ENCODE measurements around the gene DISP1. TPM values are rescaled to one million over a fixed set of nuclear protein-coding genes. Genes with fewer than 3 reads are reported as not detected.

Gene DISP1
- total RNA-seq, 1 donor from 2014 or later = 27.2 TPM

- no peaks in the 10 kb centered on the region for H3K9me3 Mint-ChIP-seq (ENCODE audit: unreplicated experiment)
- no peak overlapping the region for H3K4me3 Mint-ChIP-seq (ENCODE audit: unreplicated experiment)
- H3K27me3 Mint-ChIP-seq (ENCODE audit: unreplicated experiment) = peaks cover 1% of the 10 kb centered on the region
- H3K27ac Mint-ChIP-seq (ENCODE audit: unreplicated experiment) = no peak overlapping the region
- no peaks in the 10 kb centered on the region for H3K36me3 Mint-ChIP-seq (ENCODE audit: low read depth, unreplicated experiment)
- H3K4me1 Mint-ChIP-seq (ENCODE audit: unreplicated experiment) = peaks cover under 1% of the 10 kb centered on the region
- no peak for TF ChIP-seq CTCF (IDR thresholded peaks at IDR 0.05; ENCODE audit: unreplicated experiment)
- no peak for DNase-seq (ENCODE audit: low spot score)
These were observed 5.4 kb downstream of the DISP1 start for GRCh38 chr1:222820171-222820712.

DNA sequence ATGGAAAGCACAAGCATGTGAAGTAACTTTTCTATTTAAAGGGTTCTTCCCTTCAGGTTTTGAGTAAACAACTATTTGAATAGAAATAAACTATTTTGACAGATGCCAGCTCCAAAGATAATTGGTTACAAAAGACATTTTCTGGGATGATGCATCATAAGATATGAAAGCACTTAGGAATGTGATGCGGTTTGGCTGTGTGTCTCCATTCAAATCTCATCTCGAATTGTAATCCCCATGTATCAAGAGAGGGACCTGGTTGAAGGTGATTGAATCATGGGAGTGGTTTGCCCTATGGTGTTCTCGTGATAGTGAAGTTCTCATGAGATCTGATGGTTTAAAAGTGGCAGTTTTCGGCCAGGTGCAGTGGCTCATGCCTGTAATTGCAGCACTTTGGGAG is 6.4 kb downstream of the DISP1 start:
- DNase-seq (ENCODE audit: low spot score) = no peak
- no peak overlapping the region for H3K27ac Mint-ChIP-seq (ENCODE audit: unreplicated experiment)
- no peak overlapping the region for H3K4me3 Mint-ChIP-seq (ENCODE audit: unreplicated experiment)
- no peaks in the 10 kb centered on the region for H3K9me3 Mint-ChIP-seq (ENCODE audit: unreplicated experiment)
- H3K27me3 Mint-ChIP-seq (ENCODE audit: unreplicated experiment) = peaks cover 1% of the 10 kb centered on the region
- TF ChIP-seq CTCF (IDR thresholded peaks at IDR 0.05; ENCODE audit: unreplicated experiment) = no peak
- H3K4me1 Mint-ChIP-seq (ENCODE audit: unreplicated experiment) = no peaks in the 10 kb centered on the region
- H3K36me3 Mint-ChIP-seq (ENCODE audit: low read depth, unreplicated experiment) = no peaks in the 10 kb centered on the region

- H3K27me3 Mint-ChIP-seq (ENCODE audit: unreplicated experiment) = peaks cover 1% of the 10 kb centered on the region
- H3K27ac Mint-ChIP-seq (ENCODE audit: unreplicated experiment) = no peak overlapping the region
- DNase-seq (ENCODE audit: low spot score) = no peak
- no peak overlapping the region for H3K4me3 Mint-ChIP-seq (ENCODE audit: unreplicated experiment)
- H3K4me1 Mint-ChIP-seq (ENCODE audit: unreplicated experiment) = no peaks in the 10 kb centered on the region
- H3K9me3 Mint-ChIP-seq (ENCODE audit: unreplicated experiment) = no peaks in the 10 kb centered on the region
- no peak for TF ChIP-seq CTCF (IDR thresholded peaks at IDR 0.05; ENCODE audit: unreplicated experiment)
- H3K36me3 Mint-ChIP-seq (ENCODE audit: low read depth, unreplicated experiment) = no peaks in the 10 kb centered on the region
These were observed 8.9 kb downstream of the DISP1 start for GRCh38 chr1:222823695-222824094.

DNA sequence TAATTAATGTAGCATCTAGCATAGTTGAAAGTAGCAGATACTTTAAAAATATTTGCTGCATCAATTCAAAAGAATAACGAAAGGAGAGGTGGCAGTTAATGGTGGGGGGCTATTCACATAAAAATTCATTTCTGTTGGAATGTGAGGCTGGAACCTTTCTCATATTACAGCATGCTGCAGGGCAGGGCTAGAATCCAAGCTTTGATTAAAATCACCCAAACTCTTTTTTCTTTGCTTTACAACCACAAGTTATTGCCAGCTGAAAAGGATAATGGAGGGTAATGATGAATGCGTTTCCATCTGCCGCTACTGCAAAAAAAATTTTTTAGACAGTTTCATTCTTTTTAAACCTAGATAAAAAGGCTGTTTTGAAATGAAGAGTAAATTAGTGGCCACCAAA is 9.8 kb downstream of the DISP1 start:
- Mint-ChIP-seq H3K4me1 (ENCODE audit: unreplicated experiment) (no peaks in the 10 kb centered on the region), H3K36me3 (ENCODE audit: low read depth, unreplicated experiment) (no peaks in the 10 kb centered on the region), H3K9me3 (ENCODE audit: unreplicated experiment) (no peaks in the 10 kb centered on the region), H3K27me3 (ENCODE audit: unreplicated experiment) (peaks cover 1% of the 10 kb centered on the region), H3K4me3 (ENCODE audit: unreplicated experiment) (no peak overlapping the region), H3K27ac (ENCODE audit: unreplicated experiment) (no peak overlapping the region)
- no peak for DNase-seq (ENCODE audit: low spot score)
- no peak for TF ChIP-seq CTCF (IDR thresholded peaks at IDR 0.05; ENCODE audit: unreplicated experiment)

DNA sequence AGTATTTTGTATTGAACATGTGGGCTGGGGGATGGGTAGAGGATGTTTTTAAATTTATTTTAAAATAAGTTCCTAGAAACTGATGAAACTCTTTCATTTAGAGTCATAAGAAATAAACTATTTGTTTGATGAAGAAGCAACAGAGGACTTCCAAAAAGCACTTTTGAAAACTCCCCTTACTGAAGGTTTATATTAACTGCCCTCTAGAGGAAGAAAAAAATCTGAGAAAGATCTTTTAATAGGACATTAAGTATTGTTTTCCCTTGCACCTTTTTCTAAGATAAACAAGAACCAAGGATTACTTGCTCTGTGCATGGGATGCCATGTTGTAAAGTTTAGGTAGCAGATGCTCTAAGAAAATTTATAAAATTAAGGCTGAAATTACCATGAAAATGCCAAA is 14.1 kb downstream of the DISP1 start:
- no peak for TF ChIP-seq CTCF (IDR thresholded peaks at IDR 0.05; ENCODE audit: unreplicated experiment)
- H3K36me3 Mint-ChIP-seq (ENCODE audit: low read depth, unreplicated experiment) = no peaks in the 10 kb centered on the region

More for the DNA sequence above, 14.1 kb downstream of the DISP1 start:
- H3K27ac Mint-ChIP-seq (ENCODE audit: unreplicated experiment) = no peak overlapping the region
- no peak overlapping the region for H3K4me3 Mint-ChIP-seq (ENCODE audit: unreplicated experiment)
- no peaks in the 10 kb centered on the region for H3K4me1 Mint-ChIP-seq (ENCODE audit: unreplicated experiment)
- no peaks in the 10 kb centered on the region for H3K27me3 Mint-ChIP-seq (ENCODE audit: unreplicated experiment)
- DNase-seq (ENCODE audit: low spot score) = no peak
- H3K9me3 Mint-ChIP-seq (ENCODE audit: unreplicated experiment) = no peaks in the 10 kb centered on the region

Measured in endothelial cell (in vitro differentiated cells).